ENCODE data around the gene NEK7. TPM values are rescaled to one million over a fixed set of nuclear protein-coding genes. Genes with fewer than 3 reads are reported as not detected.
"Not testable (repeated sequence)": the region's sequence is repeated elsewhere in the genome, so short reads cannot be mapped to it uniquely, and the experiment has no call there.

Gene NEK7
- total and polyA plus RNA-seq, 10 donors, result 16.9 to 120 (median 73.2) TPM

DNA sequence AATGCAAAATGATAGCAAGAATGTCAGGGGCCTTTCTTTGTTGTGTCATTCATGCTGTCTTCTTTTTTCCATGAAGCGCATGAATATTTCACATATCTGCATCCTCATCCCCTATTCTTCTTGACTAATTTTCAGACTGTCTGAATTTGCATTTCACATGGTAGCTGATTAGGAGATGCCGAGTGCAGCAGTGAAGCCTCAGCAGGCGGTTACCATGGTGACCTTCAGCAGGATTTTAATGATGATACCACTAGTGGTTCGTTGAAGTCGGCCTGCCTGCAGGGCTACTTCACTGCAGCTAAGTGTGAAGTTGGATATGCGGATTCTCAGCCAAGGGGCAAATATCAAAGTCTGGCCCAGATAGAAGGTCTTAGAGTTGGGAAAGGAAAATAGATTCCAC lies 141.8 kb downstream of the NEK7 start:
- no peak overlapping the region for H3K4me3 ChIP-seq
- 82 to 93% (median 92%) methylated on average over 6 of the region's 6 CpGs for WGBS, 5 donors
- H3K36me3 ChIP-seq, result peaks cover 0 to 70% (median 7%) of the 10 kb centered on the region in 6 donors
- peaks cover 0 to 4% (median 0%) of the 10 kb centered on the region in 6 donors for H3K4me1 ChIP-seq
- TF ChIP-seq, protein P1, sequence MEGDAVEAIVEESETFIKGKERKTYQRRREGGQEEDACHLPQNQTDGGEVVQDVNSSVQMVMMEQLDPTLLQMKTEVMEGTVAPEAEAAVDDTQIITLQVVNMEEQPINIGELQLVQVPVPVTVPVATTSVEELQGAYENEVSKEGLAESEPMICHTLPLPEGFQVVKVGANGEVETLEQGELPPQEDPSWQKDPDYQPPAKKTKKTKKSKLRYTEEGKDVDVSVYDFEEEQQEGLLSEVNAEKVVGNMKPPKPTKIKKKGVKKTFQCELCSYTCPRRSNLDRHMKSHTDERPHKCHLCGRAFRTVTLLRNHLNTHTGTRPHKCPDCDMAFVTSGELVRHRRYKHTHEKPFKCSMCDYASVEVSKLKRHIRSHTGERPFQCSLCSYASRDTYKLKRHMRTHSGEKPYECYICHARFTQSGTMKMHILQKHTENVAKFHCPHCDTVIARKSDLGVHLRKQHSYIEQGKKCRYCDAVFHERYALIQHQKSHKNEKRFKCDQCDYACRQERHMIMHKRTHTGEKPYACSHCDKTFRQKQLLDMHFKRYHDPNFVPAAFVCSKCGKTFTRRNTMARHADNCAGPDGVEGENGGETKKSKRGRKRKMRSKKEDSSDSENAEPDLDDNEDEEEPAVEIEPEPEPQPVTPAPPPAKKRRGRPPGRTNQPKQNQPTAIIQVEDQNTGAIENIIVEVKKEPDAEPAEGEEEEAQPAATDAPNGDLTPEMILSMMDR (IDR thresholded peaks at IDR 0.05 in 8 of 11, conservative IDR thresholded peaks at IDR 0.05 in 3 of 11), result no peak
- no peak for TF ChIP-seq POLR2AphosphoS5 (IDR thresholded peaks at IDR 0.05)
- TF ChIP-seq POLR2A (IDR thresholded peaks at IDR 0.05), result no peak
- intact Hi-C loops (cut with DNase I; ENCODE audit: low total_unique reads), result no loop called here
- H3K9me3 ChIP-seq, result no peaks in the 10 kb centered on the region
- H3K27me3 ChIP-seq (replicated peaks in 1 of 7), result no peaks in the 10 kb centered on the region
- DNase-seq, result no peak
- no peak overlapping the region for H3K27ac ChIP-seq

DNA sequence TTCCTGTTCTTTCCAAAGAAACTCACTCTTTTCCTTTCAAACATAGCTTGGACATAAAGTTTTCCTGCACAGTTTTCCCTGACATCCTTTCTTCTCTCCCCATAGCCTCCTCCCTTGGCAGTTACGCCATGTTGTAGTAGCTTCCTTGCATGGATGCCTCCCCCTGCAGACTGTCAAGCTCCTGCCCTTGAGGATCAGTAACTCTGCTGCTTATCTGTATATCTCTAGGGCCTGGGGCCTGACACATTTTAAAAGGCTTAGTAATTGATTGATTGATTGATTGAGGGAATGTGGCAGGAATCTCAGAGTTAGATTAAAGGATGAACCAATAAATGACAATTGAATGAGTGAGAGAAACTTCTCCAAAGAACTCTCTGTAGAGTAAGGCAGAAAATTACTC lies 143.7 kb downstream of the NEK7 start:
- Histone ChIP-seq H3K27ac (no peak overlapping the region), H3K4me1 (no peaks in the 10 kb centered on the region), H3K4me3 (no peak overlapping the region), H3K36me3 (peaks cover 0 to 63% (median 7%) of the 10 kb centered on the region in 6 donors), H3K27me3 (replicated peaks in 1 of 7) (no peaks in the 10 kb centered on the region), H3K9me3 (no peaks in the 10 kb centered on the region)
- intact Hi-C loops (cut with DNase I; ENCODE audit: low total_unique reads), result no loop called here
- 97 to 100% (median 100%) methylated on average over 1 of the region's 1 CpG for WGBS, 5 donors
- TF ChIP-seq, protein P1 (IDR thresholded peaks at IDR 0.05 in 8 of 11, conservative IDR thresholded peaks at IDR 0.05 in 3 of 11), result no peak
- TF ChIP-seq POLR2AphosphoS5 (IDR thresholded peaks at IDR 0.05), result no peak
- TF ChIP-seq POLR2A (IDR thresholded peaks at IDR 0.05), result no peak
- DNase-seq, result no peak

DNA sequence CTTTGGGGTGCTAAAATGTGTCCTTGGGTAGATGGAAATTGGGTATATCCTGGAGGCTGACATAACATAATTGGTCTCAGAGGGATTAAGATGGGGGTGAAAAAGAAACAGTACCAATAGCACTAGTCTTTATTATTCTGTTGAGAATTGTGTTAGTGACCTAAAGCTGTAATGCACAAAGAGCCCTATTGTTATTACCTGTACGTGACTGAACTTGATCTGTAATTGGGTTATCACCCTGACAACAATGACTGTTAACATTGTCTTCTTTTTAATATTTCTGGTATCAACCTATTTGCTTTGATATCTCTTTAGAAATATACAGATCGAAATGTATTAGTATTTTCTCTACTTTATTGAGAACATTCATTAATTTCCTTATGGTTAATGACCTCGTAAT lies 147.6 kb downstream of the NEK7 start:
- no peak for DNase-seq
- intact Hi-C loops (cut with DNase I; ENCODE audit: low total_unique reads), result no loop called here
- no peaks in the 10 kb centered on the region for H3K27me3 ChIP-seq (replicated peaks in 1 of 7)
- H3K9me3 ChIP-seq, result peaks cover 0 to 4% (median 0%) of the 10 kb centered on the region in 8 donors
- no peaks in the 10 kb centered on the region for H3K4me1 ChIP-seq
- no peak overlapping the region for H3K27ac ChIP-seq
- H3K4me3 ChIP-seq, result no peak overlapping the region
- H3K36me3 ChIP-seq, result peaks cover 0 to 50% (median 1%) of the 10 kb centered on the region in 6 donors
- 93 to 98% (median 98%) methylated on average over 3 of the region's 3 CpGs for WGBS, 5 donors
- TF ChIP-seq POLR2A (IDR thresholded peaks at IDR 0.05) (no peak), POLR2AphosphoS5 (IDR thresholded peaks at IDR 0.05) (no peak)
- TF ChIP-seq, protein P1 (IDR thresholded peaks at IDR 0.05 in 8 of 11, conservative IDR thresholded peaks at IDR 0.05 in 3 of 11), result no peak

DNA sequence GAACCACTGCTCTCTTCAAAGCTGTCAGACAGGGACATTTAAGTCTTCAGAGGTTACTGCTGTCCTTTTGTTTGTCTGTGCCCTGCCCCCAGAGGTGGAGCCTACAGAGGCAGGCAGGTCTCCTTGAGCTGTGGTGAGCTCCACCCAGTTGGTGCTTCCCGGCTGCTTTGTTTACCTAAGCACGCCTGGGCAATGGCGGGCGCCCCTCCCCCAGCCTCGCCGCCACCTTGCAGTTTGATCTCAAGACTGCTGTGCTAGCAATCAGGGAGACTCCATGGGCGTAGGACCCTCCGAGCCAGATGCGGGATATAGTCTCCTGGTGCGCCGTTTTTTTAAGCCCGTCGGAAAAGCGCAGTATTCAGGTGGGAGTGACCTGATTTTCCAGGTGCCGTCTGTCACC lies 158.0 kb downstream of the NEK7 start:
- 91 to 97% (median 94%) methylated on average over 14 to 15 of the region's 15 CpGs for WGBS, 5 donors
- DNase-seq; H3K4me1 ChIP-seq; H3K27ac ChIP-seq; intact Hi-C loops (cut with DNase I; ENCODE audit: low total_unique reads); H3K4me3 ChIP-seq; H3K9me3 ChIP-seq; H3K27me3 ChIP-seq (replicated peaks in 1 of 7): not testable (repeated sequence)
- TF ChIP-seq POLR2AphosphoS5 (IDR thresholded peaks at IDR 0.05), result peak in 1 of 3 donors; percentile 19
- H3K36me3 ChIP-seq, result peaks cover 0 to 36% (median 2%) of the 10 kb centered on the region in 6 donors

DNA sequence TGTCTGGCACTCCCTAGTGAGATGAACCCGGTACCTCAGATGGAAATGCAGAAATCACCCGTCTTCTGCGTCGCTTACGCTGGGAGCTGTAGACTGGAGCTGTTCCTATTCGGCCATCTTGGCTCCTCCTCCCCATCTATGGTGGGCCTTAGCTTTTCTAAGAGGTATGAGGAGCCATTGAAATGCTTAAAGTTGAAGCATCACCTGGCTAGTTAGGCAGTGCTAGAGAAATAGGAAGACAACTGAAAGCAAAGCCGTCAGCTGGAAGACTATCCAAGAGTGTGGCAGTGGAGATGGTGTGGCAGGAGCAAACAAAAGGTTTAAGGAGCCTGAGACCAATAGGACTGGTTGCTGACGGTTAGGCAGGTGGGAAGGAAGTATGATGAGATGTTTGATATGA lies 158.5 kb downstream of the NEK7 start:
- 93 to 98% (median 97%) methylated on average over 7 to 8 of the region's 8 CpGs for WGBS, 5 donors
- H3K27ac ChIP-seq, result not testable (repeated sequence)

More for the DNA sequence above, 158.5 kb downstream of the NEK7 start:
- H3K4me1 ChIP-seq; intact Hi-C loops (cut with DNase I; ENCODE audit: low total_unique reads); H3K4me3 ChIP-seq; H3K9me3 ChIP-seq; H3K27me3 ChIP-seq (replicated peaks in 1 of 7); DNase-seq: not testable (repeated sequence)
- H3K36me3 ChIP-seq, result peaks cover 0 to 41% (median 3%) of the 10 kb centered on the region in 6 donors

Data from spleen (tissue), 11 donors.